Fibroblast of lung (primary cell): ENCODE measurements around the gene SYNM. TPM values are rescaled to one million over a fixed set of nuclear protein-coding genes. Genes with fewer than 3 reads are reported as not detected.

ENCODE experiments used
- DNase-seq, 2 donors: peaks; one replicate each; pipeline versions ENCODE4 v3.0.0 to v3.0.0-alpha.2; 2010; ENCODE audit warnings: low read depth in 2 of 2
- H2AFZ ChIP-seq: 2 replicates; pipeline ENCODE4 v1.5.1; 2012; ENCODE audit warnings: low read length, control low read depth, inconsistent platforms
- H3K27ac ChIP-seq: 2 replicates; pipeline ENCODE4 v1.5.1; 2011; ENCODE audit warnings: low read length, control low read depth; ENCODE audit not compliant: insufficient read depth
- H3K27me3 ChIP-seq: 2 replicates; pipeline ENCODE4 v1.5.1; 2011; ENCODE audit warnings: mild to moderate bottlenecking, low read length; ENCODE audit not compliant: control insufficient read depth, insufficient read depth
- H3K36me3 ChIP-seq: 2 replicates; pipeline ENCODE4 v1.5.1; 2011; ENCODE audit warnings: low read length; ENCODE audit not compliant: control insufficient read depth, insufficient read depth
- H3K4me1 ChIP-seq: 2 replicates; pipeline ENCODE4 v1.5.1; 2011; ENCODE audit warnings: low read length; ENCODE audit not compliant: control insufficient read depth, insufficient read depth; ENCODE audit errors: extremely low read depth
- H3K4me2 ChIP-seq: 2 replicates; pipeline ENCODE4 v1.5.1; 2011; ENCODE audit warnings: low read length, control low read depth; ENCODE audit not compliant: insufficient read depth; ENCODE audit errors: extremely low read depth
- H3K4me3 ChIP-seq, 4 experiments: fragments of 200-600 bp in 1 of 4; sonication (generic) in 1 of 4; replicated peaks in 1 of 4; 2 replicates each; pipeline ENCODE4 v1.5.1; 2011 to 2016; ENCODE audit warnings: low read length in 4 of 4, low read depth in 3 of 4, mild to moderate bottlenecking in 3 of 4, control low read depth in 2 of 4, inconsistent platforms in 1 of 4, mixed read lengths in 1 of 4; ENCODE audit not compliant: insufficient read depth in 1 of 4; ENCODE audit errors: control extremely low read depth in 1 of 4
- H3K79me2 ChIP-seq: 2 replicates; pipeline ENCODE4 v1.5.1; 2012; ENCODE audit warnings: mild to moderate bottlenecking, low read length, inconsistent platforms; ENCODE audit not compliant: control insufficient read depth, insufficient read depth
- H3K9ac ChIP-seq: 2 replicates; pipeline ENCODE4 v1.5.1; 2011; ENCODE audit warnings: mild to moderate bottlenecking, low read length, control low read depth; ENCODE audit not compliant: insufficient read depth
- H3K9me3 ChIP-seq: 2 replicates; pipeline ENCODE4 v1.5.1; 2012; ENCODE audit warnings: low read depth, low read length; ENCODE audit not compliant: control insufficient read depth, insufficient read depth
- H4K20me1 ChIP-seq: 2 replicates; pipeline ENCODE4 v1.5.1; 2011; ENCODE audit warnings: low read length; ENCODE audit not compliant: control insufficient read depth, insufficient read depth; ENCODE audit errors: extremely low read depth
- CTCF ChIP-seq, 2 donors: IDR thresholded peaks in 1 of 2; conservative IDR thresholded peaks in 1 of 2; 1 replicate in 1 of 2; 2 replicates in 1 of 2; pipeline ENCODE4 v1.5.1; 2011 to 2012; ENCODE audit warnings: low read length in 2 of 2, control low read depth in 1 of 2, inconsistent platforms in 1 of 2, low read depth in 1 of 2, mild to moderate bottlenecking in 1 of 2
- EZH2 ChIP-seq: IDR thresholded peaks from 2 replicates; pipeline ENCODE4 v1.5.1; 2012; ENCODE audit warnings: low read length, control low read depth, mild to moderate bottlenecking; ENCODE audit errors: missing control alignments
- polyA plus RNA-seq, 2 donors: library from polyadenylated mRNA; depleted of rRNA in 1 of 2; stranded (reverse) in 1 of 2; unstranded in 1 of 2; fragments of >200 nt; gene quantifications; 2 replicates each; pipeline ENCODE4 v1.2.1, GENCODE V29; 2011 to 2012; ENCODE audit warnings: missing spikeins in 1 of 2
- total RNA-seq: library from RNA; depleted of rRNA; stranded (reverse); fragments of >200 nt; gene quantifications from 2 replicates; pipeline ENCODE4 v1.2.1, GENCODE V29; 2014

The SYNM gene
- total and polyA plus RNA-seq, 2 donors (not counting 1 experiment from before 2014, with no cell fraction given): 1.8 to 8.6 TPM

GRCh38 chr15:99137111-99137546 lies 32.2 kb downstream of the SYNM start:
- Histone ChIP-seq H3K9me3 (no peaks in the 10 kb centered on the region), H3K4me3 (no peak overlapping the region), H3K79me2 (no peaks in the 10 kb centered on the region), H3K4me1 (no peaks in the 10 kb centered on the region), H3K27me3 (no peaks in the 10 kb centered on the region), H2AFZ (no peak overlapping the region), H3K27ac (no peak overlapping the region), H3K9ac (no peak overlapping the region), H4K20me1 (no peaks in the 10 kb centered on the region), H3K36me3 (peaks cover 7% of the 10 kb centered on the region), H3K4me2 (no peak overlapping the region)
- no peak for TF ChIP-seq EZH2
- no peak for TF ChIP-seq CTCF (conservative IDR thresholded peaks at IDR 0.05 in 1 of 2, IDR thresholded peaks at IDR 0.05 in 1 of 2; ENCODE audit: low read depth in 1 of 2, low read length in 2 of 2)
- DNase-seq: no peak

- Histone ChIP-seq H3K79me2 (no peaks in the 10 kb centered on the region), H3K27ac (no peak overlapping the region), H3K4me3 (no peak overlapping the region), H3K4me1 (no peaks in the 10 kb centered on the region), H2AFZ (no peak overlapping the region), H4K20me1 (no peaks in the 10 kb centered on the region), H3K9me3 (no peaks in the 10 kb centered on the region), H3K4me2 (no peak overlapping the region), H3K36me3 (peaks cover 4% of the 10 kb centered on the region), H3K27me3 (no peaks in the 10 kb centered on the region), H3K9ac (no peak overlapping the region)
- TF ChIP-seq CTCF (conservative IDR thresholded peaks at IDR 0.05 in 1 of 2, IDR thresholded peaks at IDR 0.05 in 1 of 2; ENCODE audit: low read depth in 1 of 2, low read length in 2 of 2): no peak
- no peak for TF ChIP-seq EZH2
- DNase-seq: no peak
Observed at GRCh38 chr15:99137877-99138276, 33.0 kb downstream of the SYNM start.

GRCh38 chr15:99138491-99138982 lies 33.7 kb downstream of the SYNM start:
- Histone ChIP-seq H3K27me3 (no peaks in the 10 kb centered on the region), H3K9me3 (no peaks in the 10 kb centered on the region), H4K20me1 (no peaks in the 10 kb centered on the region), H2AFZ (no peak overlapping the region), H3K4me3 (no peak overlapping the region), H3K4me2 (no peak overlapping the region), H3K27ac (no peak overlapping the region), H3K9ac (no peak overlapping the region), H3K4me1 (no peaks in the 10 kb centered on the region), H3K36me3 (peaks cover 4% of the 10 kb centered on the region), H3K79me2 (no peaks in the 10 kb centered on the region)
- DNase-seq: no peak
- TF ChIP-seq CTCF (conservative IDR thresholded peaks at IDR 0.05 in 1 of 2, IDR thresholded peaks at IDR 0.05 in 1 of 2; ENCODE audit: low read depth in 1 of 2, low read length in 2 of 2): no peak
- TF ChIP-seq EZH2: no peak
